H1 (cell line): ENCODE results near the gene ZNF487. TPM values are rescaled to one million over a fixed set of nuclear protein-coding genes. Genes with fewer than 3 reads are reported as not detected.

Experiments
- ASH2L ChIP-seq: fragments of 200-600, 300-600 bp; sonication (generic); IDR thresholded peaks from one replicate; pipeline ENCODE4 v1.7.1; 2017; ENCODE audit warnings: low read length
- BRCA1 ChIP-seq: IDR thresholded peaks from 2 replicates; pipeline ENCODE4 v1.6.1; 2012; ENCODE audit warnings: low read depth, low read length, improper control_type of control experiment
- CEBPB ChIP-seq: IDR thresholded peaks from 2 replicates; pipeline ENCODE4 v1.6.1; 2012; ENCODE audit warnings: low read depth, low read length
- CHD2 ChIP-seq: IDR thresholded peaks from 2 replicates; pipeline ENCODE4 v1.6.1; 2012; ENCODE audit warnings: low read length, improper control_type of control experiment
- EGR1 ChIP-seq: IDR thresholded peaks from 2 replicates; pipeline ENCODE4 v1.6.1; 2011; ENCODE audit warnings: low read depth, low read length, borderline replicate concordance
- EP300 ChIP-seq, 2 experiments: IDR thresholded peaks; 1 replicate in 1 of 2; 2 replicates in 1 of 2; pipeline ENCODE4 v1.6.1; 2011 to 2012; ENCODE audit warnings: low read depth in 2 of 2, low read length in 2 of 2, mild to moderate bottlenecking in 2 of 2, borderline replicate concordance in 1 of 2, inconsistent platforms in 1 of 2, moderate library complexity in 1 of 2
- GABPA ChIP-seq: IDR thresholded peaks from 2 replicates; pipeline ENCODE4 v1.6.1; 2011; ENCODE audit warnings: mild to moderate bottlenecking, low read length, moderate library complexity, borderline replicate concordance; ENCODE audit not compliant: insufficient read depth
- KDM4A ChIP-seq: IDR thresholded peaks from one replicate; pipeline ENCODE4 v1.7.1; 2012; ENCODE audit warnings: low read depth, mild to moderate bottlenecking, moderate library complexity, low read length, inconsistent platforms; ENCODE audit not compliant: severe bottlenecking
- KDM5A ChIP-seq: fragments of 200-600 bp; IDR thresholded peaks from 2 replicates; pipeline ENCODE4 v1.7.1; 2012; ENCODE audit warnings: mild to moderate bottlenecking, low read length, inconsistent platforms, mixed read lengths
- NRF1 ChIP-seq: IDR thresholded peaks from 2 replicates; pipeline ENCODE4 v1.6.1; 2011; ENCODE audit warnings: mild to moderate bottlenecking, low read depth, low read length, improper control_type of control experiment
- PHF8 ChIP-seq: fragments of 200-600 bp; sonication (generic); conservative IDR thresholded peaks from 2 replicates; pipeline ENCODE4 v1.7.1; 2012; ENCODE audit warnings: low read depth, mild to moderate bottlenecking, inconsistent platforms, low read length, moderate library complexity
- RXRA ChIP-seq: IDR thresholded peaks from 2 replicates; pipeline ENCODE4 v1.6.1; 2011; ENCODE audit warnings: low read depth, mild to moderate bottlenecking, low read length, moderate library complexity; ENCODE audit not compliant: insufficient read depth
- TBP ChIP-seq: IDR thresholded peaks from 2 replicates; pipeline ENCODE4 v1.6.1; 2011; ENCODE audit warnings: low read depth, low read length, improper control_type of control experiment
- TEAD4 ChIP-seq: IDR thresholded peaks from 2 replicates; pipeline ENCODE4 v1.6.1; 2012; ENCODE audit warnings: low read depth, low read length, inconsistent platforms, mixed read lengths
- polyA plus RNA-seq, 7 experiments: library from polyadenylated mRNA; depleted of rRNA in 3 of 7; stranded (reverse) in 5 of 7; unstranded in 2 of 7; fragments of >200 nt in 5 of 7; fragments of 200-250 nt in 2 of 7; gene quantifications; 1 replicate in 5 of 7; 2 replicates in 1 of 7; 4 replicates in 1 of 7; pipeline versions ENCODE4 v1.2.1 to v1.2.3, GENCODE V29; 2011 to 2013; ENCODE audit warnings: missing spikeins in 2 of 7, mixed read lengths in 2 of 7
- total RNA-seq: library from RNA; stranded (reverse); fragmentation: NEBNext Ultra II Directional; extraction: Animal tissue kit (Norgen Biotek cat#: 25700); gene quantifications from 2 replicates; pipeline ENCODE4 v1.2.1, GENCODE V29; 2021
- TF ChIP-seq, protein P1 (sequence below): IDR thresholded peaks from 2 replicates; pipeline ENCODE4 v1.6.1; 2011; ENCODE audit warnings: low read length, improper control_type of control experiment
- TF ChIP-seq, protein P2 (sequence below): IDR thresholded peaks from 2 replicates; pipeline ENCODE4 v1.6.1; 2012; ENCODE audit warnings: inconsistent platforms
- TF ChIP-seq, protein P3 (sequence below): IDR thresholded peaks from 2 replicates; pipeline ENCODE4 v1.6.1; 2012; ENCODE audit warnings: inconsistent platforms
- TF ChIP-seq, protein P4 (sequence below), 3 experiments: IDR thresholded peaks; 1 replicate in 2 of 3; 2 replicates in 1 of 3; pipeline versions ENCODE4 v1.5.1 to v1.6.1; 2011; ENCODE audit warnings: low read length in 3 of 3, mild to moderate bottlenecking in 3 of 3, inconsistent platforms in 2 of 3, low read depth in 1 of 3, moderate library complexity in 1 of 3; ENCODE audit not compliant: insufficient read depth in 1 of 3; ENCODE audit errors: control extremely low read depth in 1 of 3

ZNF487 gene
- total and polyA plus RNA-seq, 2 of the 8 experiments (the other 6 are each of a cell fraction or from before 2014, with no cell fraction given), result 1.9 to 2.5 TPM

DNA sequence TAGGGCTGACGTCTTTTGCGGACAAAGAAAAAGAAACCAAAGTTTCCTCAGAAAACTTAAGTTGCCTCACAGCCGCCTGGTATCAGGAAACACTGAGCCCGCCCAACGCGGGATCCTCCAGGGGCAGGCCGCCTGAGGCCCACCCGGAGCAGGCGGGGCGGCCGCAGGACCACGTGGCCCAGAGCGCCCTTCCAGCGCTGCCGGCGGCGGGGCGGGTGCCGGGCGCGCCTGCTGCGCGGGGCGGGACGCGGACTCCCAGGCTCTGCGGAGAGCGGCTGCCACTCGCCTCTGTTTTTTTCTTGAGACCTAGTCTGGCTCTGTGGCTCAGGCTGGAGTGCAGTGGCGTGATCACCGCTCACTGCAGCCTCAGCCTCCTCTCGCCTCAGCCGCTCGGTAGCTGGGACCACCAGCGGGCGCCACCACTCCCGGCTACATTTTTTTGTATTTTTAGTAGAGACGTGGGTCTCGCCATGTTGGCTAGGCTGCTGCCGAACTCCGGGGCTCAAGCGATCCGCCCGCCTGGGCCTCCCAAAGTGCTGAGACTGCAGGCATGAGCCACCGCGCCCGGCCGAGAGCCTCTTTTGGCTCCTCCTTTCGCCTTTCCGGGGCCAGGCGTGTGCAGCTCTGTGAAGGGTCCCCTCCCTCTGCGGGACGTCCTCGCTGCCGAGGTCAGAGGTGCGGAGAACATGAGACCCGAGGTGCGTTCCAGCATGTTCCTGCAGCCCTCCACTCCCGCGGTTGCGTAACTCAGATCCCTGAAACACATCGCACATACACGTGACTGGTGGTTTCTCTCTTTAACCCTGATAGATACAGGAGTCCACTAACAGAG is 16.3 kb upstream of the ZNF487 start (continued):
- TF ChIP-seq KDM5A (no peak), KDM4A (peak; percentile 61), GABPA (no peak), EGR1 (0 out of 2 replicates have a peak, but pooled peaks have one; percentile 11), CEBPB (peak; percentile 98), TBP (peak; percentile 49), EP300 (IDR thresholded peaks at IDR 0.05; ENCODE audit: borderline replicate concordance in 1 of 2, low read depth in 2 of 2, low read length in 2 of 2) (no peak), BRCA1 (no peak), NRF1 (no peak), CHD2 (no peak), RXRA (no peak), ASH2L (peak; percentile 76), TEAD4 (peak; percentile 31; the same call in 1 of the 2 replicates), PHF8 (peak; percentile 60; the same call in 1 of the 2 replicates)
- TF ChIP-seq, protein P1, sequence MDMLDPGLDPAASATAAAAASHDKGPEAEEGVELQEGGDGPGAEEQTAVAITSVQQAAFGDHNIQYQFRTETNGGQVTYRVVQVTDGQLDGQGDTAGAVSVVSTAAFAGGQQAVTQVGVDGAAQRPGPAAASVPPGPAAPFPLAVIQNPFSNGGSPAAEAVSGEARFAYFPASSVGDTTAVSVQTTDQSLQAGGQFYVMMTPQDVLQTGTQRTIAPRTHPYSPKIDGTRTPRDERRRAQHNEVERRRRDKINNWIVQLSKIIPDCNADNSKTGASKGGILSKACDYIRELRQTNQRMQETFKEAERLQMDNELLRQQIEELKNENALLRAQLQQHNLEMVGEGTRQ, result peak; percentile 40; the same call in 1 of the 2 replicates
- TF ChIP-seq, protein P2, sequence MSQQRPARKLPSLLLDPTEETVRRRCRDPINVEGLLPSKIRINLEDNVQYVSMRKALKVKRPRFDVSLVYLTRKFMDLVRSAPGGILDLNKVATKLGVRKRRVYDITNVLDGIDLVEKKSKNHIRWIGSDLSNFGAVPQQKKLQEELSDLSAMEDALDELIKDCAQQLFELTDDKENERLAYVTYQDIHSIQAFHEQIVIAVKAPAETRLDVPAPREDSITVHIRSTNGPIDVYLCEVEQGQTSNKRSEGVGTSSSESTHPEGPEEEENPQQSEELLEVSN, result peak; percentile 91
- TF ChIP-seq, protein P3, sequence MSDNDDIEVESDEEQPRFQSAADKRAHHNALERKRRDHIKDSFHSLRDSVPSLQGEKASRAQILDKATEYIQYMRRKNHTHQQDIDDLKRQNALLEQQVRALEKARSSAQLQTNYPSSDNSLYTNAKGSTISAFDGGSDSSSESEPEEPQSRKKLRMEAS, result peak; percentile 94
- TF ChIP-seq, protein P4, sequence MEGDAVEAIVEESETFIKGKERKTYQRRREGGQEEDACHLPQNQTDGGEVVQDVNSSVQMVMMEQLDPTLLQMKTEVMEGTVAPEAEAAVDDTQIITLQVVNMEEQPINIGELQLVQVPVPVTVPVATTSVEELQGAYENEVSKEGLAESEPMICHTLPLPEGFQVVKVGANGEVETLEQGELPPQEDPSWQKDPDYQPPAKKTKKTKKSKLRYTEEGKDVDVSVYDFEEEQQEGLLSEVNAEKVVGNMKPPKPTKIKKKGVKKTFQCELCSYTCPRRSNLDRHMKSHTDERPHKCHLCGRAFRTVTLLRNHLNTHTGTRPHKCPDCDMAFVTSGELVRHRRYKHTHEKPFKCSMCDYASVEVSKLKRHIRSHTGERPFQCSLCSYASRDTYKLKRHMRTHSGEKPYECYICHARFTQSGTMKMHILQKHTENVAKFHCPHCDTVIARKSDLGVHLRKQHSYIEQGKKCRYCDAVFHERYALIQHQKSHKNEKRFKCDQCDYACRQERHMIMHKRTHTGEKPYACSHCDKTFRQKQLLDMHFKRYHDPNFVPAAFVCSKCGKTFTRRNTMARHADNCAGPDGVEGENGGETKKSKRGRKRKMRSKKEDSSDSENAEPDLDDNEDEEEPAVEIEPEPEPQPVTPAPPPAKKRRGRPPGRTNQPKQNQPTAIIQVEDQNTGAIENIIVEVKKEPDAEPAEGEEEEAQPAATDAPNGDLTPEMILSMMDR (IDR thresholded peaks at IDR 0.05; ENCODE audit: control extremely low read depth in 1 of 3, insufficient read depth in 1 of 3, low read depth in 1 of 3, low read length in 3 of 3), result peak in 2 of 3 experiments; percentile 13 to 35; a peak in 2 of 4 replicates
